HL-60 (cell line): Measurements from ENCODE around the gene KCNJ15.

Source experiments
- CTCF ChIP-seq: IDR thresholded peaks from one replicate; pipeline ENCODE4 v1.5.1; 2011; ENCODE audit warnings: low read length, control low read depth, inconsistent platforms; ENCODE audit not compliant: insufficient read depth
- GABPA ChIP-seq: IDR thresholded peaks from 2 replicates; pipeline ENCODE4 v1.6.1; 2012; ENCODE audit warnings: low read depth

- TF ChIP-seq CTCF: no peak
- TF ChIP-seq GABPA: no peak
Observed at GRCh38 chr21:38242061-38242460, 14.7 kb upstream of the KCNJ15 start.
